Vagina (tissue), 2 donors: ENCODE results near the gene SPOCD1. TPM values are rescaled to one million over a fixed set of nuclear protein-coding genes. Genes with fewer than 3 reads are reported as not detected.
"Not testable (repeated sequence)": the region's sequence is repeated elsewhere in the genome, so short reads cannot be mapped to it uniquely, and the experiment has no call there.

Experiments used
- DNase-seq, 2 donors: peaks; one replicate each; pipeline ENCODE4 v3.0.0-alpha.2; 2017; ENCODE audit errors: extremely low spot score in 2 of 2
- H3K27ac ChIP-seq: fragments of 200-600 bp; sonication (generic); one replicate; pipeline ENCODE4 v1.5.1; 2019
- H3K27me3 ChIP-seq: fragments of 200-600 bp; sonication (generic); one replicate; pipeline ENCODE4 v1.5.1; 2019
- H3K36me3 ChIP-seq, 2 donors: fragments of 200-600 bp; sonication (generic); one replicate each; pipeline ENCODE4 v1.5.1; 2017 to 2019
- H3K4me1 ChIP-seq: fragments of 200-600 bp; sonication (generic); one replicate; pipeline ENCODE4 v1.5.1; 2019
- H3K4me3 ChIP-seq, 2 donors: fragments of 200-600 bp; sonication (generic); 1 replicate in 1 of 2; 2 replicates in 1 of 2; pipeline ENCODE4 v1.5.1; 2016 to 2019
- H3K9me3 ChIP-seq: fragments of 200-600 bp; sonication (generic); one replicate; pipeline ENCODE4 v1.5.1; 2019
- CTCF ChIP-seq, 3 experiments: fragments of 450-650 bp in 2 of 3; fragments of 200-600 bp in 1 of 3; sonication (generic) in 1 of 3; IDR thresholded peaks; one replicate each; pipeline ENCODE4 v1.5.1; 2017 to 2019; ENCODE audit warnings: antibody characterized with exemption in 3 of 3, mild to moderate bottlenecking in 2 of 3, moderate library complexity in 2 of 3
- POLR2A ChIP-seq, 2 donors: fragments of 450-650 bp; IDR thresholded peaks; one replicate each; pipeline ENCODE4 v1.6.1; 2017; ENCODE audit warnings: antibody characterized with exemption in 2 of 2, mild to moderate bottlenecking in 2 of 2, moderate library complexity in 2 of 2
- POLR2AphosphoS5 ChIP-seq, 2 donors: sonication (generic); formaldehyde crosslinking; IDR thresholded peaks; one replicate each; pipeline ENCODE4 v1.9.0; 2017; ENCODE audit warnings: antibody characterized with exemption in 2 of 2, mild to moderate bottlenecking in 2 of 2, low read depth in 1 of 2; ENCODE audit not compliant: insufficient read depth in 1 of 2
- intact Hi-C: fragments of 100-400 bp; cut with DNase I; formaldehyde crosslinking; loops from one replicate; pipeline ENCODE4 v1.15.1; 2023
- total RNA-seq: library from RNA; depleted of rRNA; stranded (reverse); fragments of >200 nt; gene quantifications from one replicate; pipeline ENCODE4 v1.2.3, GENCODE V29; 2016

SPOCD1 gene
- total RNA-seq, 1 donor from 2014 or later = 4.2 TPM

- no peak overlapping the region for H3K4me3 ChIP-seq
- no peaks in the 10 kb centered on the region for H3K36me3 ChIP-seq
- no peak overlapping the region for H3K27ac ChIP-seq
- intact Hi-C loops = no loop called here
- no peaks in the 10 kb centered on the region for H3K9me3 ChIP-seq
- no peaks in the 10 kb centered on the region for H3K4me1 ChIP-seq
- TF ChIP-seq CTCF (IDR thresholded peaks at IDR 0.05) (no peak), POLR2AphosphoS5 (IDR thresholded peaks at IDR 0.05; ENCODE audit: insufficient read depth in 1 of 2, low read depth in 1 of 2) (no peak), POLR2A (IDR thresholded peaks at IDR 0.05) (no peak)
- H3K27me3 ChIP-seq = no peaks in the 10 kb centered on the region
- DNase-seq = no peak
These were observed 14.2 kb upstream of the SPOCD1 start for GRCh38 chr1:31830065-31830464.

GRCh38 chr1:31828926-31829690 lies 13.3 kb upstream of the SPOCD1 start:
- no peak overlapping the region for H3K4me3 ChIP-seq
- DNase-seq = peak in 1 of 2 donors; percentile 46
- intact Hi-C loops = no loop called here
- H3K27me3 ChIP-seq = no peaks in the 10 kb centered on the region
- H3K4me1 ChIP-seq = no peaks in the 10 kb centered on the region
- TF ChIP-seq POLR2AphosphoS5 (IDR thresholded peaks at IDR 0.05; ENCODE audit: insufficient read depth in 1 of 2, low read depth in 1 of 2) (no peak), CTCF (IDR thresholded peaks at IDR 0.05) (no peak), POLR2A (IDR thresholded peaks at IDR 0.05) (no peak)
- H3K36me3 ChIP-seq = no peaks in the 10 kb centered on the region
- no peaks in the 10 kb centered on the region for H3K9me3 ChIP-seq
- H3K27ac ChIP-seq = no peak overlapping the region

DNA sequence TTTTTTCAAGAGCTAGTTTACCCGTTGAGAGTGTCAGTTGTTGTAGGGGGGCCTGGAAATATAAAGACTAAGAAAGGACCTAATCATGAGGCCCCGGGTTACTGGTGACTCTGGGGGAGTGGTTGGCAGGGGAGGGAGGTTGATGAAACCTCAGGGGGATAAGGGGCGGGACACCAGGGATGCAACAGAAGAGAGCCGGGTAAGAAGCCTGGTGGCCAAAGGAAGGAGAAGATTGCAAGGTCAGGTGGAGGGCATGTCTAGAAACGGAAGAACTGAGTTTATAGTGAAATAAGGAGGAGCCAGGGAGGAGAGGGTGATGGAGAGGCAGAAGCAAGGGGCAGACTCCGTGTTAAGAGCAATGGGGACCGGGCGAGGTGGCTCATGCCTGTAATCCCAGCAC lies 12.5 kb upstream of the SPOCD1 start:
- no peaks in the 10 kb centered on the region for H3K9me3 ChIP-seq
- no peaks in the 10 kb centered on the region for H3K4me1 ChIP-seq
- no peaks in the 10 kb centered on the region for H3K36me3 ChIP-seq
- H3K4me3 ChIP-seq = no peak overlapping the region
- DNase-seq = peak in 1 of 2 donors; percentile 64
- intact Hi-C loops = no loop called here
- H3K27me3 ChIP-seq = no peaks in the 10 kb centered on the region
- no peak overlapping the region for H3K27ac ChIP-seq
- TF ChIP-seq POLR2A (IDR thresholded peaks at IDR 0.05) (no peak), POLR2AphosphoS5 (IDR thresholded peaks at IDR 0.05; ENCODE audit: insufficient read depth in 1 of 2, low read depth in 1 of 2) (no peak), CTCF (IDR thresholded peaks at IDR 0.05) (no peak)

GRCh38 chr1:31823780-31824179 lies 8.0 kb upstream of the SPOCD1 start:
- TF ChIP-seq POLR2A (IDR thresholded peaks at IDR 0.05) = no peak
- no peak for TF ChIP-seq CTCF (IDR thresholded peaks at IDR 0.05)
- TF ChIP-seq POLR2AphosphoS5 (IDR thresholded peaks at IDR 0.05; ENCODE audit: insufficient read depth in 1 of 2, low read depth in 1 of 2) = no peak
- peak in 1 of 2 donors; percentile 43 for DNase-seq
- Histone ChIP-seq H3K4me1 (no peaks in the 10 kb centered on the region), H3K27me3 (no peaks in the 10 kb centered on the region), H3K9me3 (no peaks in the 10 kb centered on the region), H3K27ac (no peak overlapping the region), H3K4me3 (no peak overlapping the region), H3K36me3 (no peaks in the 10 kb centered on the region)
- intact Hi-C loops = no loop called here

GRCh38 chr1:31822766-31823165 lies 6.9 kb upstream of the SPOCD1 start:
- H3K4me1 ChIP-seq = no peaks in the 10 kb centered on the region
- TF ChIP-seq POLR2AphosphoS5 (IDR thresholded peaks at IDR 0.05; ENCODE audit: insufficient read depth in 1 of 2, low read depth in 1 of 2) (no peak), POLR2A (IDR thresholded peaks at IDR 0.05) (no peak), CTCF (IDR thresholded peaks at IDR 0.05) (no peak)
- H3K9me3 ChIP-seq = no peaks in the 10 kb centered on the region
- H3K27ac ChIP-seq = no peak overlapping the region
- intact Hi-C loops = no loop called here
- DNase-seq = peak in 1 of 2 donors; percentile 7
- no peaks in the 10 kb centered on the region for H3K36me3 ChIP-seq
- no peaks in the 10 kb centered on the region for H3K27me3 ChIP-seq
- H3K4me3 ChIP-seq = no peak overlapping the region

DNA sequence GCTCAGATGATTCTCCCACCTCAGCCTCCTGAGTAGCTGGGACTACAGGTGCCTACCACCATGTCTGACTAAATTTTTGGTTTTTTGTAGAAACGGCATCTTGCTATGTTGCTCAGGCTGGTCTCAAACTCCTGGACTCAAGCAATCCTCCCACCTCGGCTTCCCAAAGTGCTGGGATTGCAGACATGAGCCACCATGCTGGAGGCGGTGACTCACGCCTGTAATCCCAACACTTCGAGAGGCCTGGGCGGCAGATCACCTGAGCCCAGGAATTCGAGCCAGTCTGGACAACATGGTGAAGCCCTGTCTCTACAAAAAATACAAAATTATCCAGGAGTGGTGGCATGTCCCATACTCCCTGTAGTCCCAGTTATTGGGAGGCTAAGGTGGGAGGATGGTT lies 4.4 kb upstream of the SPOCD1 start:
- H3K27ac ChIP-seq, H3K27me3 ChIP-seq, H3K36me3 ChIP-seq, H3K4me3 ChIP-seq, H3K4me1 ChIP-seq, H3K9me3 ChIP-seq: not testable (repeated sequence)
- intact Hi-C loops = loop anchor here (2.0 kb wide), 1 partner anchor 31 kb away; no protein-coding TSS in a partner anchor
- peak in 1 of 2 donors; percentile 37 for DNase-seq
